ENCODE measurements around the gene PTPN5. TPM values are rescaled to one million over a fixed set of nuclear protein-coding genes. Genes with fewer than 3 reads are reported as not detected.

PTPN5 gene
- total RNA-seq, 2 experiments from 2014 or later, result not detected

- no peak for DNase-seq
- peaks cover 8% of the 10 kb centered on the region for H3K27me3 Mint-ChIP-seq
- ChIA-PET CTCF (interaction anchor here (1.4 to 2.2 kb wide), 3 partner anchors 16 to 27 kb away, joined by 3 to 8 read pairs (median 4); partner anchors contain the start of gene TMEM86A), POLR2A (no interaction called here)
- no peak overlapping the region for H3K4me3 Mint-ChIP-seq
- no peaks in the 10 kb centered on the region for H3K4me1 Mint-ChIP-seq
- H3K27ac Mint-ChIP-seq, result no peak overlapping the region
- H3K9me3 Mint-ChIP-seq, result no peaks in the 10 kb centered on the region
- H3K36me3 Mint-ChIP-seq (ENCODE audit: low read depth), result no peaks in the 10 kb centered on the region
Observed at GRCh38 chr11:18713646-18714442, 77.8 kb downstream of the PTPN5 start.

GRCh38 chr11:18710545-18710944 is 81.1 kb downstream of the PTPN5 start:
- Mint-ChIP-seq H3K9me3 (no peaks in the 10 kb centered on the region), H3K27me3 (peaks cover 27% of the 10 kb centered on the region), H3K4me3 (no peak overlapping the region), H3K4me1 (peaks cover 9% of the 10 kb centered on the region), H3K36me3 (ENCODE audit: low read depth) (no peaks in the 10 kb centered on the region), H3K27ac (no peak overlapping the region)
- ChIA-PET POLR2A (no interaction called here), CTCF (no interaction called here)
- no peak for DNase-seq

- Mint-ChIP-seq H3K27ac (no peak overlapping the region), H3K4me1 (peaks cover 14% of the 10 kb centered on the region), H3K4me3 (no peak overlapping the region), H3K27me3 (peaks cover 38% of the 10 kb centered on the region), H3K9me3 (no peaks in the 10 kb centered on the region), H3K36me3 (ENCODE audit: low read depth) (no peaks in the 10 kb centered on the region)
- ChIA-PET CTCF (interaction anchor here (0.6 to 1.1 kb wide), 2 partner anchors 8 to 364 kb away, joined by 3 read pairs; no protein-coding TSS in a partner anchor), POLR2A (no interaction called here)
- no peak for DNase-seq
Observed at GRCh38 chr11:18709414-18709813, 82.2 kb downstream of the PTPN5 start.

- Mint-ChIP-seq H3K4me3 (no peak overlapping the region), H3K4me1 (peaks cover 14% of the 10 kb centered on the region), H3K36me3 (ENCODE audit: low read depth) (no peaks in the 10 kb centered on the region), H3K9me3 (no peaks in the 10 kb centered on the region), H3K27me3 (peaks cover 46% of the 10 kb centered on the region), H3K27ac (no peak overlapping the region)
- ChIA-PET CTCF (interaction anchor here (4.8 kb wide), 1 partner anchor 14 kb away, joined by 24 read pairs; no protein-coding TSS in a partner anchor), POLR2A (no interaction called here)
- DNase-seq, result no peak
Observed at GRCh38 chr11:18707811-18708340, 83.7 kb downstream of the PTPN5 start.

- Mint-ChIP-seq H3K4me1 (peaks cover 14% of the 10 kb centered on the region), H3K27me3 (peaks cover 46% of the 10 kb centered on the region), H3K9me3 (no peaks in the 10 kb centered on the region), H3K27ac (no peak overlapping the region), H3K36me3 (ENCODE audit: low read depth) (no peaks in the 10 kb centered on the region), H3K4me3 (peak overlapping the region; percentile 15)
- ChIA-PET CTCF (interaction anchor here (0.8 to 4.8 kb wide), 3 partner anchors 11 to 19 kb away, joined by 3 to 24 read pairs (median 3); partner anchors contain the start of gene IGSF22), POLR2A (no interaction called here)
- peak; percentile 43 for DNase-seq
Observed at GRCh38 chr11:18706330-18707243, 85.0 kb downstream of the PTPN5 start.

GRCh38 chr11:18705651-18706281 is 85.8 kb downstream of the PTPN5 start:
- CTCF ChIA-PET, result interaction anchor here (0.8 to 4.8 kb wide), 4 partner anchors 10 to 22 kb away, joined by 3 to 24 read pairs (median 3); partner anchors contain the start of gene IGSF22
- H3K4me1 Mint-ChIP-seq, result peaks cover 14% of the 10 kb centered on the region
- H3K36me3 Mint-ChIP-seq (ENCODE audit: low read depth), result no peaks in the 10 kb centered on the region
- H3K27ac Mint-ChIP-seq, result no peak overlapping the region
- POLR2A ChIA-PET, result no interaction called here
- no peaks in the 10 kb centered on the region for H3K9me3 Mint-ChIP-seq
- H3K4me3 Mint-ChIP-seq, result no peak overlapping the region
- DNase-seq, result no peak
- peaks cover 46% of the 10 kb centered on the region for H3K27me3 Mint-ChIP-seq

GRCh38 chr11:18704698-18705097 is 86.9 kb downstream of the PTPN5 start:
- peaks cover 49% of the 10 kb centered on the region for H3K27me3 Mint-ChIP-seq
- no peak overlapping the region for H3K27ac Mint-ChIP-seq
- no peak overlapping the region for H3K4me3 Mint-ChIP-seq

GRCh38 chr11:18704045-18704645 is 87.5 kb downstream of the PTPN5 start:
- Mint-ChIP-seq H3K27ac (no peak overlapping the region), H3K4me3 (no peak overlapping the region), H3K9me3 (no peaks in the 10 kb centered on the region), H3K27me3 (peaks cover 52% of the 10 kb centered on the region), H3K36me3 (ENCODE audit: low read depth) (no peaks in the 10 kb centered on the region), H3K4me1 (peaks cover 20% of the 10 kb centered on the region)
- ChIA-PET POLR2A (no interaction called here), CTCF (interaction anchor here (0.7 to 4.8 kb wide), 3 partner anchors 17 to 605 kb away, joined by 3 to 24 read pairs (median 5); no protein-coding TSS in a partner anchor)
- no peak for DNase-seq

More at GRCh38 chr11:18704698-18705097, 86.9 kb downstream of the PTPN5 start:
- POLR2A ChIA-PET, result no interaction called here
- H3K9me3 Mint-ChIP-seq, result no peaks in the 10 kb centered on the region
- H3K4me1 Mint-ChIP-seq, result peaks cover 14% of the 10 kb centered on the region
- no peaks in the 10 kb centered on the region for H3K36me3 Mint-ChIP-seq (ENCODE audit: low read depth)
- CTCF ChIA-PET, result interaction anchor here (0.7 to 4.8 kb wide), 3 partner anchors 17 to 606 kb away, joined by 3 to 24 read pairs (median 5); no protein-coding TSS in a partner anchor
- DNase-seq, result no peak

GRCh38 chr11:18703001-18703763 is 88.4 kb downstream of the PTPN5 start:
- Mint-ChIP-seq H3K9me3 (no peaks in the 10 kb centered on the region), H3K27ac (no peak overlapping the region), H3K27me3 (peaks cover 48% of the 10 kb centered on the region), H3K4me1 (peaks cover 24% of the 10 kb centered on the region), H3K4me3 (no peak overlapping the region), H3K36me3 (ENCODE audit: low read depth) (no peaks in the 10 kb centered on the region)
- no peak for DNase-seq
- CTCF ChIA-PET, result interaction anchor here (1.4 to 4.8 kb wide), 2 partner anchors 19 to 177 kb away, joined by 5 to 24 read pairs; partner anchors contain the start of gene TSG101
- POLR2A ChIA-PET, result no interaction called here

GRCh38 chr11:18701614-18702216 is 89.9 kb downstream of the PTPN5 start:
- Mint-ChIP-seq H3K4me1 (peaks cover 26% of the 10 kb centered on the region), H3K36me3 (ENCODE audit: low read depth) (no peaks in the 10 kb centered on the region), H3K27ac (no peak overlapping the region), H3K4me3 (no peak overlapping the region), H3K9me3 (no peaks in the 10 kb centered on the region), H3K27me3 (peaks cover 39% of the 10 kb centered on the region)
- ChIA-PET CTCF (interaction anchor here (0.6 to 1.5 kb wide), 5 partner anchors 8 to 175 kb away, joined by 3 to 5 read pairs (median 4); partner anchors contain the start of gene TSG101), POLR2A (no interaction called here)
- DNase-seq, result no peak

GRCh38 chr11:18700872-18701271 is 90.7 kb downstream of the PTPN5 start:
- H3K27ac Mint-ChIP-seq, result no peak overlapping the region
- ChIA-PET POLR2A (no interaction called here), CTCF (no interaction called here)

More at GRCh38 chr11:18700872-18701271, 90.7 kb downstream of the PTPN5 start:
- H3K36me3 Mint-ChIP-seq (ENCODE audit: low read depth), result no peaks in the 10 kb centered on the region
- H3K4me1 Mint-ChIP-seq, result peaks cover 22% of the 10 kb centered on the region
- no peak overlapping the region for H3K4me3 Mint-ChIP-seq
- no peak for DNase-seq
- peaks cover 36% of the 10 kb centered on the region for H3K27me3 Mint-ChIP-seq
- H3K9me3 Mint-ChIP-seq, result no peaks in the 10 kb centered on the region
